DMS153 treated with DMSO at 0.1 percent for 48 hours (cell line): ENCODE results near the gene NUDT11.
"Not testable (repeated sequence)": the region's sequence is repeated elsewhere in the genome, so short reads cannot be mapped to it uniquely, and the experiment has no call there.

ENCODE experiments used
- DNase-seq: peaks from one replicate; lab custom pipeline; 2025; ENCODE audit not compliant: unreplicated experiment; lab: John Stamatoyannopoulos, UW

The NUDT11 gene

GRCh38 chrX:51496501-51497291 is at the start of gene NUDT11:
NUDT11 (minus strand) TSS chrX:51496592; CDS start chrX:51496444, 148 bp downstream.
- peak; percentile 1 for DNase-seq

GRCh38 chrX:51520393-51520792 is 24.0 kb upstream of the NUDT11 start:
- no peak for DNase-seq

- DNase-seq: not testable (repeated sequence)
Observed at GRCh38 chrX:51519131-51519530, 22.7 kb upstream of the NUDT11 start.

- no peak for DNase-seq
Observed at GRCh38 chrX:51507551-51507950, 11.2 kb upstream of the NUDT11 start.

GRCh38 chrX:51495701-51496488 is 497 bp downstream of the NUDT11 start:
- DNase-seq: not testable (repeated sequence)

GRCh38 chrX:51494409-51494808 is 2.0 kb downstream of the NUDT11 start:
- DNase-seq: no peak

GRCh38 chrX:51487960-51488267 is 8.5 kb downstream of the NUDT11 start:
- DNase-seq: no peak

GRCh38 chrX:51484616-51485015 is 11.8 kb downstream of the NUDT11 start:
- DNase-seq: no peak

GRCh38 chrX:51482411-51482810 is 14.0 kb downstream of the NUDT11 start:
- not testable (repeated sequence) for DNase-seq

- no peak for DNase-seq
Observed at GRCh38 chrX:51476930-51477329, 19.5 kb downstream of the NUDT11 start.

- DNase-seq: no peak
Observed at GRCh38 chrX:51463322-51463721, 33.1 kb downstream of the NUDT11 start.

- peak; percentile 0 for DNase-seq
Observed at GRCh38 chrX:51461053-51462044, 35.0 kb downstream of the NUDT11 start.

GRCh38 chrX:51459125-51459524 is 37.3 kb downstream of the NUDT11 start:
- DNase-seq: no peak

- no peak for DNase-seq
Observed at GRCh38 chrX:51456814-51457213, 39.6 kb downstream of the NUDT11 start.

GRCh38 chrX:51456246-51456645 is 40.1 kb downstream of the NUDT11 start:
- no peak for DNase-seq

GRCh38 chrX:51440365-51440764 is 56.0 kb downstream of the NUDT11 start:
- DNase-seq: no peak
